NCI-H446 treated with DMSO at 0.1 percent for 48 hours (cell line): ENCODE measurements around the gene AGAP3.

Experiments
- DNase-seq: peaks from one replicate; lab custom pipeline; 2025; lab: John Stamatoyannopoulos, UW

AGAP3 gene

DNA sequence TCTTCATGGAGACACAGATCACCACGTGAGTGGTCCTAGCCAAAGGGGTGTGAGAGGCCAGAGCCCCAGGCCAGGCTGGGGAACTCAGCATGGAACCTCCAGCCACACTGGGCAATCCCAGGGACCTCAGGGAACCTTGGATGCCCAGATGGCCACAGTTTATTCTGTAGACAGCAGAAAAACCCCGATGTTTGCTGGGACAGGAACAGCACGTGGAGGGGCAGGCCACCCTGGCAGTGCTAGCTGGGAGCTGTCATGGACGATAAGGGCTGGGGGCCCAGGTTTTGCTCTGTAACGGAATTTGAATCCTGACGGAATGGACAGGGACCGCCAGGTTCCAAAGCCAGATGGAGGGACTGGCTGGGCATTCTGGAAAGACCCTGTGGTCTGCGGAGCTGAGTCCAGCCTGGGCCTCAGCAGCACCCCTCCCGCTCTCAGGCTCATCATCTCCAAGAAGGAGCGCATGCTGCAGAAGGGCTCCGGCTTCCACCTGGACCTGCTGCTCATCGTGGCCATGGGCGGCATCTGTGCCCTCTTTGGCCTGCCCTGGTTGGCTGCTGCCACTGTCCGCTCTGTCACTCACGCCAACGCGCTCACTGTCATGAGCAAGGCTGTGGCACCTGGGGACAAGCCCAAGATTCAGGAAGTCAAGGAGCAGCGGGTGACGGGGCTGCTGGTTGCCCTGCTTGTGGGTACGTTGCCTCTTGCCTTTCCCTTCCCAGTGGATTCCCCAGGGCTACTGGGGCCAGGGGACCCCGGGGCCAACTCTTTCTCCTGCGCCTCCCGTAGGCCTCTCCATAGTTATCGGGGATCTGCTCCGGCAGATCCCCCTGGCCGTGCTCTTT, 11.2 kb upstream of the AGAP3 start:
- DNase-seq: no peak

DNA sequence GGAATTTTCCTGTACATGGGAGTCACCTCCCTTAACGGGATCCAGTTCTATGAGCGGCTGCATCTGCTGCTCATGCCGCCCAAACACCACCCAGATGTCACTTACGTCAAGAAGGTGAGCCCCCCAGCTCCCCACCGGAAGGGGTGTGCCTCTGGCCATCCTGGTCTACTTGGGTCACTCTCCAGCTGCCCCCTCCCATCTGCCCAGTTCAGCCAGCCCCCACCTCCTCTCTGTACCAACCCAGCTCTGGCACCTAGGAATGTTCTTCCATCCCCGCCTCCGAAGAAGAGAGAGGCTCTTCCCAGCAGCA, 10.7 kb upstream of the AGAP3 start:
- no peak for DNase-seq

DNA sequence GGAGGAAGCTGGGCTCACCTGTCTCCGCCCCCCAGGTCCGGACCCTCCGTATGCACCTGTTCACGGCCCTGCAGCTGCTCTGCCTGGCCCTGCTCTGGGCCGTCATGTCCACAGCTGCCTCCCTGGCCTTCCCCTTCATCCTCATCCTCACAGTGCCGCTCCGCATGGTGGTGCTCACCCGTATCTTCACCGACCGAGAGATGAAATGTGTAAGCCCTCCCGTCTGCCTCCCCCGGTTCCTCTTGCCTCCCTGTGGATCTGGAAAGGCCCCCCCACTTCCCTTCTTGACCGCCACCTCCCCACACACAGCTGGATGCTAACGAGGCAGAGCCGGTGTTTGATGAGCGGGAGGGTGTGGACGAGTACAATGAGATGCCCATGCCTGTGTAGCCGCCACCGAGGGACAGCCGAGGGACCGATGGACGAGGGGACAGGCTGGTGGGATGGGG, 10.3 kb upstream of the AGAP3 start:
- no peak for DNase-seq

DNA sequence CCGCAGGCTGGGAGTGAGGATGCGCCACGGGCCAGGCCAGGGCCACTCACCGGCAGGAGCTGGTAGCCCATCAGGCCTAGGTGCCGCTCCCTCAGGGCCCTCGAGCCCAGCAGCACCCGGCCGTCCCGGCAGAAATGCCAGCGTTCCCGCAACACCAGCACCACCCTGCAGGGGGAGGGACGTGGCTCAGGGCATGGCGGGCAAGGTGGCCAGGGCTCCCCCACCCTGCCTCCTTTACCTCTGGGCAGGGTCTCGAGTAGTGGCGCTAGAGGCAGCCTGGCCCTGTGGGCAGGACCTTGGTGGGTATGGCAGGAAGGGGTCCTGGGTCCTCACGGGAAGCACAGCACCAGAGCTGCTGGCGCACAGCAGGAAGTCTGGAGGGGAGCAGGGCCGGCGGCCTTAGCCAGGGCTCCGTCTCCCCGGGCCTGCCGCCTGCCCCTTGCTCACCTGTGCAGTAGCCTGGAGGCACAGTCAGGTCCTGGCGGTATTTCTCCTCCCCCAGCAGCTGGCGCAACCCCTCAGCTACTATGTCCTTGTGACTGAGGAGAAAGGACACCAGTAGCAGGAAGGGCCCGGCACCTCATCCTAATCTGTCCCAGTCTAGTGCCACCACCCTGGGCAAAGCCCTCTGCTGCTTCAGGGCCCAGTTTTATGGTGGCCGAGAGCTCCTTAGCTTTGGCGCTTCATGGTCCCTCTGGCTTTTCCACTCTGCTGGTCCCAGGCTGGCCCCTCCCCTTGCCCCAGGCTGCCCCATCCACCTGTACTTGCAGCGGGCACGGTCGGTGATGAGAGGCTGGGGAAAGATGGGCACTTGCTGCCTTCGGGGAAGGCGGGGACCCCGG, 9.2 kb upstream of the AGAP3 start:
- no peak for DNase-seq

DNA sequence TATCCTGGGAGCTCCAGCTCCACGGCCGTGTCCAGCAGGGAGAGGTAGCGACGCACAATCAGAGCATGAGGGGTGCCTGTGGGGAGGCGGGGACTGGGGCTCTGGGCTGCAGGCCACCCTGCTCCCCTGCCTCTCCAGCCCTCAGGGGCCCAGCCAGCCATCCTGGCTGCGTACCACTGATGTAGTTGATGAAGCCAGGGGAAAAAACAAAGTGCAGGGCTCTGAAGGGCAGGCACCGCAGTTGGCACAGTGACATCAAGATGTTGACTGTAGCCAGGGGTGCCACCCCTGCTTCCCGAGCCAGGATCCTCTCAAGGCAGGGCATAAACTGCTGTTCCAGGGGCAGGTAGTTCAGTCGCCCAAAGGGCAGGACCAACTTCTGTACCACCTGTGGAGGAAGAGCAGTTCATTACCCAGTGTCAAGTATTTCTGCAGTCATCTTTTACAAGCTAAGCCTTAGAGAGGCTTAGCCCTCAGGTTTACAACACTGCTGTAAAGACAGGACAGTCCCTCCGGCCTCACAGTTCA, 8.5 kb upstream of the AGAP3 start:
- no peak for DNase-seq

DNA sequence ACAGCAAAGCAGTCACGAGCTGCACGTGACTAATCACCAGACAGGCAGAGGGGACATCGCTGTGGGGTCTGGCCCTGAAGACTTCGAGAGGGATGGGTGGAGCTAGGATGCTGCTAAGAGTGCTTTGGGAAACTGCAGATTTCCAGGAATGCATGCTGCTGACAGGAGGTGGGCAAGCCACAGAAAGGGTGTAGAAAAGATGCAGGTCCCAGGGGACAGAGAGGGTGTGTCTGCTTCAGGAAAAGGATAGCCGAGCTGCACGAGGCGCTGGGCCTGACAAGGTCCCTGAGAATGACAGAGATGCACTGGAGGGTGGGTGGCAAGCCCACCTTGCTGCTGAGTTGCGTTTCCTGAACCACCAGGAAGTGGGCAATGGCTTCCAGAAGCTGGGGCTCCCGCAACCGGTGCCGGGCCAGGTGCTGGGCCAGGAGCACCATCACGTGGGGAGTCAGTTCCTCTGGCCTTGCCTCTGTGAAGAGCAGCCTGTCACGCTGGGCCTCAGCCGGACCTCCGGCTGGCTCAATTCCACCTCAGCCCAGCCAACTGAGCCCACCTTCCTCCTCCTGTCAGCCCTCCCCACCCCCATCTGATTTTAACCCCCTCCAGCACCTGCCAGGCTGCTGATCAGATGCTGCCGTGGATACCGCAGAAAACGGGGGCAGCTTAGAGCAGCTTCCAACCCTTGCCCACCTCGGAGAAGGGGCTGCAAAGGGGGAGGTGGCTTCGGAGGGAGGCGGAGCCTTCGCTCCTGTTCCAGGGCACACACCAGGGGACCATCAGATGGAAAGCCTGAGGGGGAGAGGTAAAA, 7.8 kb upstream of the AGAP3 start:
- no peak for DNase-seq

DNA sequence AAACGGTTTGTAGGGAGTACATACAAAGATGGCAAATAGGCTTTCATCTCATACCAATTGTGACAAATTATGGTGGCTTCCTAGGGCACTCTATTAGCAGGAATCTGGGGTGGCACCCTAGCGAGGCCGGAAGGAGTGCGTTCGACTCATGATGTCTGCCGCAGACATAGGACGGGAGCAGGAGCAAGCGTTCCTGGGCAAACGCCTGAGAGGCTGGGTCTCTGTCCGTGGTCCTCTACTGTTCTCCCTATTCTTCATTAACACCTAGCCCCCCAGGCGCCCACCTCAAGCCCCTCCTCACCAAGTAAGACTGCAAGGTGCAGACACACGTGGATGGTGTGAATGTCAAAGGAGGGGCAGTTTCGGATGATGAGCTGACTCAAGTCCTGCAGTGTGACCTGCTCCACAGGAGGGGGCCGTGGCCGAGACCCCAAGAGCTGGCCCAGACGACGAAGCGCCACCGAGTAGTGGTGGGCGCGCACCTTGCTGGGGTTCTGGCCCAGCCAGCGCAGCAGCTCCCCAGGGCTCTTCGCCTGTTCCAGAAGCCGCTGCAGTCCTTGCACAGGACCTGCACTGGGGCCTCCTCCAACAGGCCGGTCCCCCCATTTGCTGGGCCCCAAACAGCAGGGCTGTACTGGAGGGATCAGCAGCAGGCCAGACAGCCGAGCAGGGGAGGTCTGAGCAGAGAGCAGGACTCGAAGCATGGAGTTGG, 6.9 kb upstream of the AGAP3 start:
- no peak for DNase-seq

DNA sequence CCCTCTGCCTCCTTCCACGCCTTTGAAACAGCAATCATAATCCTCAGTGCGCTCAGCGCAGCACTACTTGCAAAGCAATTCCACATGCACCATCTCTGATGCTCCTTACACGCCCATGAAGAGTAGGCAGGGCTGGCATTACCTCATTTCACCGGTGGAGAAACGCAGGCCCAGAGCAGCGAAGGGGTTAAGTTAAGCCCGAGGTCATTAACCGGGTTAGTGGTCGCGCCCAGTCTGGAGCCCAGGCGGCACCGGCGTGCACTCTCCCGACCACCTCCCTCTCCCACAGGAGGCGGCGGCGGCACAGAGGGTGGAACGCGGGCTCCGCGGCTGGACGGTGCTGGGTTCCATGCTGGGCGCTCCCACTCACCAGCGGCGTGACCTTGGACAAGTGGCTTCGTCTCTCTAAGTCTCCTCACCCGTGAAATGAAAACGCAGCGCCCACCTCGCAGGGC, 6.2 kb upstream of the AGAP3 start:
- DNase-seq: no peak

DNA sequence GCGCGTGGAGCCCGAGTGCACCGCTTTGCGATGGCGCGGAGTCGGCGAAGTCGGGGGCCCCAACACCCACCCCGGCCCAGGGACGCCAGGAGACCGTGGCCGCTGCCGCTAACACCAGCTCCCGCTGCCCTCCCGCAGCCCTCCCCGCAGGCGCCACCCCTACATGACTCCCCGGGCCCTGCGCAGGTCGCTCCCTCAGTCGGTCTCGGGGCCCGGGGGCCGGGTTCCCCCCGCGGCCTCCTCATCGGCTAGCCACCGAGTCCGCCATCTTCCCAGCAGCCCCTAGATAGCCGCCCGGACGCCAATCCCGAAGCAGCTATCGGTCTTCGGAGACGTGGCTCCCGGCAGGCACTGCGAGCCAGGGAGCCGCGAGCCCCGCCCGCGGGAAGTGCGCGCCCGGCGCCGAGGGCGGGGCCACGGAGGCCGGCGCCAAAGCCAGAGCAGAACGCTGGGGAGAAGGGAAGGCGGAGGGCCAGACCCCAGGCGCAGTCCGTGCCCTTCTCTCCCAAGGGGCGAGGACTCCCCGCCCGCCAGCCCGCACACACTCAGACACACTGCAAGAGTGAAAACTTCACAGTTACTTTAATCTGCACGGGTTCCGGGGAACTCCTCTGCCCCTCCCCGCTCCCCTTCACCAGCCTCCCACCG, 5.6 kb upstream of the AGAP3 start, which contains the start of gene FASTK:
Gene FASTK, minus strand, starts transcription at position 288 of the 648 bp plus-strand sequence. Its CDS starts 43 bp downstream, at position 245.
- peak; percentile 77 for DNase-seq

DNA sequence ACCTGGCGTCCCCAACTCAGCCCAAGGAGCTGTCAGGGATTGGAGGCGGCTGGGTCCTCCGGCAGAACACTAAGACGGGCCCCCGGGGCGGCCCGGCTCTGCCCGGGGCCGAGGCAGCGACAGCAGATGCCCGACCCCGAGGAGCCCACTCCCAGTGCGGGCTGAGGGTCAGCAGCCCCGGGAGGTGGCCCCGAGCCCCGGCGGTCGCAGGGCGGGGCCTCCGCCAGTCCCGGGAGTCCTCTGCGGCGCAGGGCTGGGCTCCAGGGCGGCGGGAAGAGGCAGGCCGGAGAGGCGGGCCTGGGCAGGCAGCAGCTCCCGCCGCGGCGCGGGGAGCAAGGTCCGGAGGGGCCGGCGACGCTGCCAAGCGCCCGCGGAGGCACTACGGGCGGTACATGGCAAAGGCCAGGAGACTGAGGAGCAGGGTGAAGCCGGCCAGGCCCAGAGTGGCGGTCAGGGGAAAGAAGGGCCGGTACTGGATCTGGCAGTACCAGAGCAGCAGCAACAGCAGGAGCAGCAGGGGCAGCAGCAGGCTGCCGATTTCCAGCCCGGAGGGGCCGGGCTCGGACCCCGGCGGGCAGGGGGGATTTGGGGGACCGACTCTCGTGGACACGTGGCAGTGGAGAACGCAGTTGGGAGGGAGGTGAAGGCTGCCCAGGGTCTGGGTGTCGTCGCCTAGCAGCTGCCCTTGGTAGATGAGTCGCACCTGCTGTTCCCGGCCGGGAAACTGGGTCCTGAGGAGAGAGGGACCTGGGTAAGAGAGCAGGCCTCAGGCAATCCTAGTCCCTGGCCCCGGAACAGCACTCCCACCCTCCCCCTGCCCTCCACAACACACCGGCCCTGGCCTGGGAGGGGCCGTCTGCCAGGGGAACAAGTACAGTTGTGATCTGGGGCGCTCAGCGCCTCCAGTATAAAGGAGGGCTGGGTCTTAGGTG, 4.8 kb upstream of the AGAP3 start:
- DNase-seq: no peak

DNA sequence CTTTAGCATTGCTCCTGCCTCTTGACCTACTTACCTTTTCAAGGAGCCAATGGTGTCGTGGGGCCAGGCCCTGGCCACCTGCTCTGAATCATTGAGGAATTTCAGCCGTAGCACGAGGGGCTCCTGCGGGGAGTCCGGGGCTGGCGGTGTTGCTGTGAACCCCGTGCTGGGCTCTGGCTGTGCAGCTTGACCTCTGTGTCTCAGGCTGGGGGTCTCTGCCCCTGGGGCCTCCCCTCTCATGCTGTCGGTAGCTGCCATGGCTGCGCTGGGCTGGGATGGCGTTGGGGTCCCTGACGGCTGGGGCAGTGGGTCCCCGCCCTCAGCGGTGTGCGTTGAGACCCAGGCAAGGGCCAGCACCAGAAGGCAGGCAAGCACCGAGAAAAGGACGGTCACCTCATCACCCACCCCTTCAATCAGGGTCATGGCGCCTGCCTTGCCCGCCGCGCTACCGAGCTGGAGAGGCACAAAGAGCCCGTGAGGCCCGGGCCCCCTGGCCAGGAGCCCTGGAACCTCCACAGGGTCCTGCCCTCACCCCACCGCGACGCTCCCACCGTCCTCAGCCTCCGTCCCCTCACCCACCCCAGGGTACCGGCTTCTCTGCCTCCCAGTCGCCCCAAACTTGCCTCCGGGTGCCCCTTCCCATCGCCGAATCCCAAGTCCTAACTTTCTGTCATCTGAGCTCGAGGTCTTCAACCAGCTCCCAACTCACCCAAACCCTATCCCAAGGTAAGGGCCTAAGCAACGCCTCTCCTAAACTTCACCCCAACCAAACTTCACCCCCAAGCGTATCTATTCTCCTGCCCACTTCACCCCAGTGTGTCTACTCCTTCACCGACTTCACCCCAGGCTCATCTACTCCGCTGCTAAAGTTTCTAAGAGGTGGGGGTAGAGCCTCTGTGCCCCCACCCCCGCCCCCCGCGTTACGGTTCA, 3.9 kb upstream of the AGAP3 start:
- DNase-seq: no peak

DNA sequence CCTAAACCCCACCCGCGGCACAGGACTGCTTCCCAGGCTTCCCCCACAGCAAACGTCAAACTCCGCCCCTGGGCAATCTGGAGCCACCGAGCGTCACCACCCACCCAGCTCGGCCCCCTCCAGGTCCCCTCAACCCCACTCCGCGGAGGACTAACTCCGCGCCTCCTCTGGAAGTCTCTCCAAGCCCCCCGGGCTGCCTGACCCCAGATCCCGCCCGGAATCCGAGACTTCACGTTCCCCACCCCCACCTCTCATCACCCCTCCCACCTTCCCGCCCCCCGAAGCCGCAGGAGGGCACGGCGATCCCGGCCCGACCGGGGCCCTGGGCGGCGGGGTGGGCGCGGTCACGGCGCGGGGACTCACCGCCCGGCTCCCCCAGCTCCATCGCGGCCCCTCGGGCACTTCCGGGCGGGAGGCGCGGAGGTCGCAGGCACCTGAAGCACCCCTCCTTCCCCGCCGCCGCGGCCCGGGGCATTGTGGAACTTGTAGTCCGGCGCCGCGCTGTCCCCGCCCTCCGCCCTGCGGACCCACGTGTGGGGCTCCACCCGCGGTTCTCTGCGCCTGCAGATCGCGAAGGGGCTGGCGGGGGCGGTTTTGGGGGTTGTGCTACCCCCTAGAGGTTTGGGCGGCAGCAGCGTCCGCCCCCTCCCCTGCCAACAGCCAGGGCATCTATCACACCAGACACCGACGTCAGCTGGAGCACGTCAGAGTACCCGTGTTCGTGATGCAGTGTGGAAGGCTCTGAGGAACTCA, 3.0 kb upstream of the AGAP3 start, which contains the start of gene TMUB1:
Gene TMUB1, minus strand, starts transcription at position 423 of the 753 bp plus-strand sequence. CDS start 930 bp downstream, outside the sequence.
- DNase-seq: no peak

DNA sequence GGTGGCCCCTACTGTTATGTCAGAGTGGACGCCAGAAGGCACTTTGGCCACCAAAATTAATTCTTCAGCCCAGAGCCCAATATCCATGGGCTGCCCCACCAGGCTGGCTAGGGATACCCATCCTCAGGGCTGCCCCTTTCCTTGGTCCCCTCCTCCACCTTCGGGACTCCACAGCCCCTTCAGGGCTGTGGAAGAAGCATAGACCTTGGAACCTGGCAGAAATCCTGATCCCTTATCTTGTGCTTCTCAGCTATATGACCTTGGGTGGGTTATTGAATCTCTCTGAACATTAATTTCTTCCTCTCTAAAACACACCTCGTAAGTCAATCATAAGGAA, 2.5 kb upstream of the AGAP3 start:
- no peak for DNase-seq

DNA sequence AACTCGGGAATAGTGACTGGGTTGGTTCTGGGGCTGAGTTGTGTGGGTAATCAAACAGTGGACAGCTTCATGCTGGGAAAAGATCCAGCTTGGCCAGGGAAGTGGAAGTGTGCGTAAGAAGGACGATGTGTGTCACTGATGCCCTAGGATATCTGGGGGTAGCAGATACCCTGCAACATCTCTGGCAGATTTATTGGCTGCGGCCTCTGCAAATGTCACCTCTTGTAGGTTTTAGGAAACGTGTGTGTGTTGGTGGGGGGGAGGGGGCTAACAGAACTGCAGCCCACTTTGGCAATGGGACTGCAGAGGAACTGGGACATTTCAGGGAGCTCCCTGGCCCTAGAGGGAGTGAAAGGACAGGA, 965 bp upstream of the AGAP3 start:
- no peak for DNase-seq

DNA sequence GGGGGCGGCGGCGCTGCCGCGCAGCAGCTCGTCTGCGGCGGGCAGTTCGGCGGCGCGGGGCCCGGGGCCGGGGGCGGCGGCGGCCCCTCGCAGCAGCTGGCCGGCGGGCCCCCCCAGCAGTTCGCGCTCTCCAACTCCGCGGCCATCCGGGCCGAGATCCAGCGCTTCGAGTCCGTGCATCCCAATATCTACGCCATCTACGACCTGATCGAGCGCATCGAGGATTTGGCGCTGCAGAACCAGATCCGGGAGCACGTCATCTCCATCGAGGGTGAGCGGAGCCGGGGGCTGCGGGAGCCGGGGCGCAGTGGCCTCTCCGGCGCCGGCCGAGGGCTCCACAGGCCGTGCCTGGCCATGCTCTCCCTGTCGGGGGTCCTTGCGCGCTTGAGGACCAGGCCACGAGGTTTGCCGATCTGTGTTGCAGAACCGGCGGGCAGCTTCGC, 548 bp downstream of the AGAP3 start:
- no peak for DNase-seq

DNA sequence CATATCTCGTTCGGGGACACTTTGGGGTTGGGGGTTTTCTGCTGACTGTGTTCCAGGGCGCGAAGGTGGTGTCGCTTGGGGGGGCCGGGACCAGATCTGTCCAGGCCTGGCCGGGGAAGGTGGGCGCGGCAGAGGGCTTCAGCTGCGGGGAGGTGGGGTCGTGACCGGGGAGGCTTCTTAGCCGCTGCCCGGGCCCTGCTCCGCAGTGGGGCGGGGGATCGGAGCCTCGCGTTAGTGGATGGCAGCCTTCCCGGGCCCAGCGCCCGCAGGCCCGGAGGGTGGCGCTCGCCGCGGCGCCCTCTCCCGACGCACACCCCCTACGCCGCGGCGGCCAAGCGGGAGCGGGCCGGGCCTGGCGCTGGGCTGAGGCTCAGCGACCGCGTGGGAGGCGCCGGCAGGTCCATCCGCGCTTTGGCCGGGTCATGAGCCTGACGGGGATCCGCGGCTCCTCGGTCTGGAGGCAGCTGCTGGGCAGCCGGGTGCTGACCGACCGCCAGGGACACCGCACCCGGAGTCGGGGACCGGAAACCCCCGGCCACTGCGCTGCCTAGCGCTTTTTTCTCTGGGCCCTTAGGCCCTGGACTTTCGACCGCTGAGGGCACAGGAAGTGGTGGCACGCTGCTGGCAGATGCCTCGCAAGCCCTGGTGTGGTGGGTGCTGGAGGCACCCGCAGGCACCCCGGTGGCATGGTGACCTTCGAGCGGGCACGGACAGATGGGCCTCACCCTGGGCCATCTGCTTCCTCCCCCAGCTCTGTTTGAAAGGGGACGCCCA, 1.2 kb downstream of the AGAP3 start:
- no peak for DNase-seq
